Mononuclear cell (primary cell): ENCODE results near the gene PLEKHH3. TPM values are rescaled to one million over a fixed set of nuclear protein-coding genes. Genes with fewer than 3 reads are reported as not detected.

Experiments
- H3K27me3 ChIP-seq: 2 replicates; pipeline ENCODE4 v1.6.0; 2011; ENCODE audit warnings: low read length, control low read depth; ENCODE audit not compliant: insufficient read depth
- H3K4me1 ChIP-seq: 2 replicates; pipeline ENCODE4 v1.5.1; 2011; ENCODE audit warnings: mild to moderate bottlenecking, low read length, control low read depth; ENCODE audit not compliant: insufficient read depth
- H3K4me3 ChIP-seq: 2 replicates; pipeline ENCODE4 v1.5.1; 2011; ENCODE audit warnings: mild to moderate bottlenecking, low read length, moderate library complexity
- H3K9me3 ChIP-seq: 2 replicates; pipeline ENCODE4 v1.5.1; 2011; ENCODE audit warnings: low read depth, mild to moderate bottlenecking, control low read depth, low read length
- total RNA-seq: library from RNA; depleted of rRNA; stranded (reverse); fragments of >200 nt; gene quantifications from one replicate; pipeline ENCODE4 v1.2.3, GENCODE V29; 2012

PLEKHH3 gene
- total RNA-seq, 1 donor: 0.52 TPM

- Histone ChIP-seq H3K9me3 (no peaks in the 10 kb centered on the region), H3K4me3 (no peak overlapping the region), H3K4me1 (peaks cover 70% of the 10 kb centered on the region), H3K27me3 (peaks cover 40% of the 10 kb centered on the region)
Measured at GRCh38 chr17:42680331-42680808, 3.6 kb upstream of the PLEKHH3 start.

GRCh38 chr17:42679492-42680330 is 2.9 kb upstream of the PLEKHH3 start:
- H3K4me1 ChIP-seq: peaks cover 73% of the 10 kb centered on the region
- peaks cover 46% of the 10 kb centered on the region for H3K27me3 ChIP-seq
- peak overlapping the region; percentile 23 for H3K4me3 ChIP-seq
- no peaks in the 10 kb centered on the region for H3K9me3 ChIP-seq

- Histone ChIP-seq H3K4me3 (peak overlapping the region; percentile 23), H3K4me1 (peaks cover 80% of the 10 kb centered on the region), H3K27me3 (peaks cover 49% of the 10 kb centered on the region), H3K9me3 (no peaks in the 10 kb centered on the region)
Measured at GRCh38 chr17:42678951-42679491, 2.2 kb upstream of the PLEKHH3 start.

GRCh38 chr17:42677921-42678781 is 1.4 kb upstream of the PLEKHH3 start:
- peaks cover 51% of the 10 kb centered on the region for H3K27me3 ChIP-seq
- H3K9me3 ChIP-seq: no peaks in the 10 kb centered on the region
- peaks cover 85% of the 10 kb centered on the region for H3K4me1 ChIP-seq
- peak overlapping the region; percentile 52 for H3K4me3 ChIP-seq

- Histone ChIP-seq H3K4me1 (peaks cover 76% of the 10 kb centered on the region), H3K27me3 (peaks cover 51% of the 10 kb centered on the region), H3K4me3 (peak overlapping the region; percentile 52), H3K9me3 (no peaks in the 10 kb centered on the region)
Measured at GRCh38 chr17:42677012-42677857, 441 bp upstream of the PLEKHH3 start.

- H3K4me1 ChIP-seq: peaks cover 72% of the 10 kb centered on the region
- peak overlapping the region; percentile 43 for H3K4me3 ChIP-seq
- H3K9me3 ChIP-seq: no peaks in the 10 kb centered on the region
- peaks cover 53% of the 10 kb centered on the region for H3K27me3 ChIP-seq
Measured at GRCh38 chr17:42675965-42676423, 800 bp downstream of the PLEKHH3 start.

- H3K27me3 ChIP-seq: peaks cover 56% of the 10 kb centered on the region
- H3K4me1 ChIP-seq: peaks cover 75% of the 10 kb centered on the region
- no peak overlapping the region for H3K4me3 ChIP-seq
- H3K9me3 ChIP-seq: no peaks in the 10 kb centered on the region
Measured at GRCh38 chr17:42675348-42675964, 1.3 kb downstream of the PLEKHH3 start.

GRCh38 chr17:42674755-42675347 is 1.9 kb downstream of the PLEKHH3 start:
- Histone ChIP-seq H3K27me3 (peaks cover 56% of the 10 kb centered on the region), H3K4me1 (peaks cover 72% of the 10 kb centered on the region), H3K4me3 (no peak overlapping the region), H3K9me3 (no peaks in the 10 kb centered on the region)

- Histone ChIP-seq H3K9me3 (no peaks in the 10 kb centered on the region), H3K4me1 (peaks cover 64% of the 10 kb centered on the region), H3K27me3 (peaks cover 56% of the 10 kb centered on the region), H3K4me3 (no peak overlapping the region)
Measured at GRCh38 chr17:42673885-42674754, 2.7 kb downstream of the PLEKHH3 start.

- peaks cover 56% of the 10 kb centered on the region for H3K27me3 ChIP-seq
- peaks cover 57% of the 10 kb centered on the region for H3K4me1 ChIP-seq
Measured at GRCh38 chr17:42673266-42673884, 3.4 kb downstream of the PLEKHH3 start.

GRCh38 chr17:42672038-42672437 is 4.8 kb downstream of the PLEKHH3 start:
- H3K27me3 ChIP-seq: peaks cover 56% of the 10 kb centered on the region
- peaks cover 47% of the 10 kb centered on the region for H3K4me1 ChIP-seq
- H3K4me3 ChIP-seq: no peak overlapping the region
- no peaks in the 10 kb centered on the region for H3K9me3 ChIP-seq

More at GRCh38 chr17:42673266-42673884, 3.4 kb downstream of the PLEKHH3 start:
- Histone ChIP-seq H3K4me3 (no peak overlapping the region), H3K9me3 (no peaks in the 10 kb centered on the region)

GRCh38 chr17:42670789-42671657 is 5.8 kb downstream of the PLEKHH3 start:
- Histone ChIP-seq H3K4me3 (no peak overlapping the region), H3K9me3 (no peaks in the 10 kb centered on the region), H3K4me1 (peaks cover 39% of the 10 kb centered on the region), H3K27me3 (peaks cover 50% of the 10 kb centered on the region)
